PFSK-1 (cell line): Measurements from ENCODE around the gene RFX2.

Experiments
- FOXP2 ChIP-seq: optimal IDR thresholded peaks from 2 replicates; pipeline ENCODE3; 2011; ENCODE audit warnings: borderline replicate concordance, control low read depth, inconsistent platforms; ENCODE audit not compliant: insufficient read depth; ENCODE audit errors: extremely low read length, extremely low read depth
- POLR2AphosphoS5 ChIP-seq: IDR thresholded peaks from 2 replicates; pipeline ENCODE4 v1.6.1; 2012; ENCODE audit warnings: low read depth, mild to moderate bottlenecking, control low read depth, low read length, moderate library complexity
- REST ChIP-seq, 2 experiments: IDR thresholded peaks; 2 replicates each; pipeline versions ENCODE4 v1.6.1 to v1.8.0; 2011 to 2012; ENCODE audit warnings: low read depth in 2 of 2, low read length in 2 of 2, control low read depth in 1 of 2, inconsistent platforms in 1 of 2, mild to moderate bottlenecking in 1 of 2, moderate library complexity in 1 of 2; ENCODE audit not compliant: insufficient read depth in 1 of 2
- SIN3A ChIP-seq: IDR thresholded peaks from 2 replicates; pipeline ENCODE4 v1.6.1; 2012; ENCODE audit warnings: mild to moderate bottlenecking, low read length, moderate library complexity, borderline replicate concordance; ENCODE audit not compliant: insufficient read depth
- TAF1 ChIP-seq: IDR thresholded peaks from 2 replicates; pipeline ENCODE4 v1.6.1; 2012; ENCODE audit warnings: low read length, control low read depth, borderline replicate concordance; ENCODE audit not compliant: insufficient read depth

DNA sequence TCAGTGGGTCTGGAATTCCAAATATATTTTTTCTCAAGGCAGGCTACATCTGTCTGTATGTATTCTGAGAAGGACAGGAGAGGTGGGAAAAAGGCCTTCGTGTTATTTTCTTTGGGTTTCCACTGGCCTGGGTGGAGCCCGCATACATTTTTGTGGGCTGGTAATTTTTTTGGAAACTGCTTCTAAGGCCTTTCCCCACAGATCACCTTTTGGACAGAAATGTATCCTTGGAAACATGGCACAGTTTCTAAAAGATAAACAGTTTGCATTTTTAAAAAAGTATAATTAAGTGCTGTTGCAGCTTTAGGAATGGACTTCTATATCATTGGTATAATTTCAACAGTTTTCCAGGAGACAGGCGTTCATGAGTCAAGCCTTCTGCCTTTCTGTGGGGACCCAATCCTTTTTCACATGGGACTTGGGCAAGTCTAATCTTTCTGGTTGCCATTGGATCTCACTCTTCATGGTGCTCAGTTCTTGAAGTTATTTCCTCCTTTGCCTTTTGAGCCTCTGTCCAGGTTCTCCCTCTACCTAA lies 8.9 kb downstream of the RFX2 start:
- TF ChIP-seq SIN3A (no peak), POLR2AphosphoS5 (no peak), REST (IDR thresholded peaks at IDR 0.05; ENCODE audit: insufficient read depth in 1 of 2, low read depth in 2 of 2, low read length in 2 of 2) (no peak), TAF1 (no peak), FOXP2 (no peak)
